Vagina (tissue), 2 donors: Measurements from ENCODE around the gene UQCRC1.

Experiments used
- POLR2A ChIP-seq, 2 donors: fragments of 450-650 bp; IDR thresholded peaks; one replicate each; pipeline ENCODE4 v1.6.1; 2017; ENCODE audit warnings: antibody characterized with exemption in 2 of 2, mild to moderate bottlenecking in 2 of 2, moderate library complexity in 2 of 2
- POLR2AphosphoS5 ChIP-seq, 2 donors: sonication (generic); formaldehyde crosslinking; IDR thresholded peaks; one replicate each; pipeline ENCODE4 v1.9.0; 2017; ENCODE audit warnings: antibody characterized with exemption in 2 of 2, mild to moderate bottlenecking in 2 of 2, low read depth in 1 of 2; ENCODE audit not compliant: insufficient read depth in 1 of 2
- TF ChIP-seq, protein P1 (sequence below), 3 experiments: fragments of 450-650 bp in 2 of 3; fragments of 200-600 bp in 1 of 3; sonication (generic) in 1 of 3; IDR thresholded peaks; one replicate each; pipeline ENCODE4 v1.5.1; 2017 to 2019; ENCODE audit warnings: antibody characterized with exemption in 3 of 3, mild to moderate bottlenecking in 2 of 3, moderate library complexity in 2 of 3

DNA sequence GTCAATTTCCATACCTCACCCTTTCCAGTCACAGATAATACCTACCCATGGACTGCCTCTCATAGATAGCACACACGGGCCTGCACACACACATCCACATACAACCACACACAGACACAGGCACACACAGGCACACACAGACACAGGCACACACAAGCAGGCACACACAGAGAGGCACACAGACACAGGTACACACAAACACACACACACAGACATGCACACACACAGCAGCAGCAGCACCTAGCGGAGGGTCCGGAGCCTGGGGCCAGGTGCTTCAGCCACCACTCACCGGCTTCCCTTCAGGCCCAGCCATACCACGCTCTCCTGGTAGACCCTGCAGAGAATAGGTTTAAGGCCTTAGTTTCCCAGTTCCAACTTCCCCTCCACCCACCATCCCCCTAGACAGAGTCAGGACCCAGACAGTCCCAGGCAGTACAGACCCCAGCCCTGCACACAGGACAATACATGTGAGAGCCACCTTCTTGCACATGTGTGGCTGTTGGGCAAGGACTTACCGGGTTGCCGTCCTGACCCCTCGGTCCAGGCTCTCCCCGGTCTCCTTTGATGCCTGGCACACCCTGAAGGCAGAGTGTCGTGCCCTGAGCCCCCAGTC, 35.4 kb downstream of the UQCRC1 start:
- TF ChIP-seq POLR2AphosphoS5 (IDR thresholded peaks at IDR 0.05; ENCODE audit: insufficient read depth in 1 of 2, low read depth in 1 of 2) (no peak), POLR2A (IDR thresholded peaks at IDR 0.05) (no peak)
- TF ChIP-seq, protein P1, sequence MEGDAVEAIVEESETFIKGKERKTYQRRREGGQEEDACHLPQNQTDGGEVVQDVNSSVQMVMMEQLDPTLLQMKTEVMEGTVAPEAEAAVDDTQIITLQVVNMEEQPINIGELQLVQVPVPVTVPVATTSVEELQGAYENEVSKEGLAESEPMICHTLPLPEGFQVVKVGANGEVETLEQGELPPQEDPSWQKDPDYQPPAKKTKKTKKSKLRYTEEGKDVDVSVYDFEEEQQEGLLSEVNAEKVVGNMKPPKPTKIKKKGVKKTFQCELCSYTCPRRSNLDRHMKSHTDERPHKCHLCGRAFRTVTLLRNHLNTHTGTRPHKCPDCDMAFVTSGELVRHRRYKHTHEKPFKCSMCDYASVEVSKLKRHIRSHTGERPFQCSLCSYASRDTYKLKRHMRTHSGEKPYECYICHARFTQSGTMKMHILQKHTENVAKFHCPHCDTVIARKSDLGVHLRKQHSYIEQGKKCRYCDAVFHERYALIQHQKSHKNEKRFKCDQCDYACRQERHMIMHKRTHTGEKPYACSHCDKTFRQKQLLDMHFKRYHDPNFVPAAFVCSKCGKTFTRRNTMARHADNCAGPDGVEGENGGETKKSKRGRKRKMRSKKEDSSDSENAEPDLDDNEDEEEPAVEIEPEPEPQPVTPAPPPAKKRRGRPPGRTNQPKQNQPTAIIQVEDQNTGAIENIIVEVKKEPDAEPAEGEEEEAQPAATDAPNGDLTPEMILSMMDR (IDR thresholded peaks at IDR 0.05), result no peak
